HEK293 (cell line): Measurements from ENCODE around the gene PRKCE.

Source experiments
- CTCF ChIA-PET: fragments of 350-600 bp; formaldehyde crosslinking; extraction: SDS; loops from one replicate; lab custom pipeline; 2021; ENCODE audit warnings: antibody characterized with exemption; lab: Yijun Ruan, JAX
- POLR2A ChIA-PET: fragments of 300-600 bp; formaldehyde crosslinking; extraction: SDS; loops from one replicate; lab custom pipeline; 2020; ENCODE audit warnings: antibody characterized with exemption, inconsistent platforms; lab: Yijun Ruan, JAX
- H3K27ac ChIP-seq: fragments of 200-500 bp; sonication (Bioruptor generic); 2 replicates; pipeline ENCODE4 v1.5.1; 2014; ENCODE audit warnings: low read depth, low read length, control low read depth, inconsistent platforms; ENCODE audit errors: extremely low read depth
- H3K36me3 ChIP-seq, 2 experiments: fragments of 200-500 bp in 1 of 2; sonication (Bioruptor generic) in 1 of 2; 1 replicate in 1 of 2; 2 replicates in 1 of 2; pipeline ENCODE4 v1.5.1; 2014 to 2017; ENCODE audit warnings: inconsistent platforms in 2 of 2, low read length in 2 of 2; ENCODE audit not compliant: control insufficient read depth in 2 of 2, insufficient read depth in 1 of 2
- H3K4me1 ChIP-seq: fragments of 200-500 bp; sonication (Bioruptor generic); 2 replicates; pipeline ENCODE4 v1.5.1; 2014; ENCODE audit warnings: mild to moderate bottlenecking, low read length, inconsistent platforms; ENCODE audit not compliant: control insufficient read depth, insufficient read depth
- H3K4me3 ChIP-seq: 2 replicates; pipeline ENCODE4 v1.5.1; 2011; ENCODE audit warnings: low read depth, mild to moderate bottlenecking, control low read depth, low read length, moderate library complexity
- H3K9me3 ChIP-seq: fragments of 200-500 bp; sonication (Bioruptor generic); 2 replicates; pipeline ENCODE4 v1.5.1; 2014; ENCODE audit warnings: low read depth, low read length, inconsistent platforms; ENCODE audit not compliant: control insufficient read depth, insufficient read depth
- AEBP2 ChIP-seq: fragments of 450-650 bp; formaldehyde crosslinking; IDR thresholded peaks from 2 replicates; pipeline ENCODE4 v1.5.1; 2016; ENCODE audit warnings: missing biosample characterization, missing genetic modification characterization, borderline replicate concordance
- HIC1 ChIP-seq: fragments of 450-650 bp; formaldehyde crosslinking; IDR thresholded peaks from 2 replicates; pipeline ENCODE4 v1.5.1; 2016; ENCODE audit warnings: missing biosample characterization, missing genetic modification characterization
- MYNN ChIP-seq: fragments of 450-650 bp; formaldehyde crosslinking; IDR thresholded peaks from 2 replicates; pipeline ENCODE4 v1.5.1; 2016; ENCODE audit warnings: missing biosample characterization, missing genetic modification characterization, borderline replicate concordance
- SP3 ChIP-seq: fragments of 450-650 bp; formaldehyde crosslinking; IDR thresholded peaks from 2 replicates; pipeline ENCODE4 v1.5.1; 2016; ENCODE audit warnings: missing biosample characterization, missing genetic modification characterization
- YY2 ChIP-seq: fragments of 450-650 bp; formaldehyde crosslinking; IDR thresholded peaks from 2 replicates; pipeline ENCODE4 v1.5.1; 2016; ENCODE audit warnings: missing biosample characterization, missing genetic modification characterization
- ZBTB21 ChIP-seq: fragments of 450-650 bp; formaldehyde crosslinking; IDR thresholded peaks from 2 replicates; pipeline ENCODE4 v1.5.1; 2017; ENCODE audit warnings: missing biosample characterization, missing genetic modification characterization
- ZFHX2 ChIP-seq: fragments of 450-650 bp; formaldehyde crosslinking; conservative IDR thresholded peaks from 2 replicates; pipeline ENCODE4 v1.5.1; 2016; ENCODE audit warnings: missing biosample characterization, missing genetic modification characterization
- ZNF155 ChIP-seq: fragments of 450-650 bp; formaldehyde crosslinking; IDR thresholded peaks from 2 replicates; pipeline ENCODE4 v1.5.1; 2016; ENCODE audit warnings: missing biosample characterization, missing genetic modification characterization
- ZNF169 ChIP-seq: fragments of 450-650 bp; formaldehyde crosslinking; IDR thresholded peaks from 2 replicates; pipeline ENCODE4 v1.5.1; 2016; ENCODE audit warnings: missing biosample characterization, missing genetic modification characterization
- ZNF202 ChIP-seq: fragments of 450-650 bp; formaldehyde crosslinking; IDR thresholded peaks from 2 replicates; pipeline ENCODE4 v1.5.1; 2016; ENCODE audit warnings: missing biosample characterization, missing genetic modification characterization, borderline replicate concordance
- ZNF223 ChIP-seq: fragments of 450-650 bp; formaldehyde crosslinking; IDR thresholded peaks from 2 replicates; pipeline ENCODE4 v1.5.1; 2016; ENCODE audit warnings: missing biosample characterization, missing genetic modification characterization
- ZNF354C ChIP-seq: fragments of 450-650 bp; formaldehyde crosslinking; IDR thresholded peaks from 2 replicates; pipeline ENCODE4 v1.5.1; 2016; ENCODE audit warnings: missing biosample characterization, missing genetic modification characterization, low read depth, borderline replicate concordance
- ZNF518A ChIP-seq: fragments of 450-650 bp; formaldehyde crosslinking; conservative IDR thresholded peaks from 2 replicates; pipeline ENCODE4 v1.5.1; 2016; ENCODE audit warnings: low read depth, missing biosample characterization, missing genetic modification characterization
- ZNF558 ChIP-seq: fragments of 450-650 bp; formaldehyde crosslinking; IDR thresholded peaks from 2 replicates; pipeline ENCODE4 v1.5.1; 2016; ENCODE audit warnings: missing biosample characterization, missing genetic modification characterization
- ZNF629 ChIP-seq: fragments of 450-650 bp; formaldehyde crosslinking; IDR thresholded peaks from 2 replicates; pipeline ENCODE4 v1.5.1; 2017; ENCODE audit warnings: missing biosample characterization, missing genetic modification characterization
- TF ChIP-seq, protein P1 (sequence below): fragments of 450-650 bp; IDR thresholded peaks from 2 replicates; pipeline ENCODE4 v1.5.1; 2018; ENCODE audit warnings: missing biosample characterization, missing genetic modification characterization
- TF ChIP-seq, protein P2 (sequence below): fragments of 450-650 bp; formaldehyde crosslinking; optimal IDR thresholded peaks from 2 replicates; pipeline ENCODE3; 2016; ENCODE audit warnings: missing biosample characterization, mild to moderate bottlenecking, missing genetic modification characterization
- TF ChIP-seq, protein P3 (sequence below): fragments of 450-650 bp; formaldehyde crosslinking; IDR thresholded peaks from 2 replicates; pipeline ENCODE4 v1.5.1; 2017; ENCODE audit warnings: missing biosample characterization, mild to moderate bottlenecking, missing genetic modification characterization, moderate library complexity
- TF ChIP-seq, protein P4 (sequence below): fragments of 450-650 bp; formaldehyde crosslinking; IDR thresholded peaks from 2 replicates; pipeline ENCODE4 v1.5.1; 2016; ENCODE audit warnings: missing biosample characterization, missing genetic modification characterization

The PRKCE gene

GRCh38 chr2:46097714-46098480 is 446.4 kb downstream of the PRKCE start:
- Histone ChIP-seq H3K36me3 (no peaks in the 10 kb centered on the region), H3K4me3 (no peak overlapping the region), H3K4me1 (peaks cover 6% of the 10 kb centered on the region; the same call in 1 of the 2 replicates), H3K9me3 (no peaks in the 10 kb centered on the region), H3K27ac (no peak overlapping the region)
- POLR2A ChIA-PET: no interaction called here
- CTCF ChIA-PET: interaction anchor here (0.7 to 2.1 kb wide), 5 partner anchors 11 to 269 kb away, joined by 3 to 8 read pairs (median 5); no protein-coding TSS in a partner anchor
- no peak for TF ChIP-seq MYNN (tag by site-specific recombination)
- no peak for TF ChIP-seq SP3
- TF ChIP-seq ZFHX2: no peak
- TF ChIP-seq ZNF223 (tag by site-specific recombination): no peak
- TF ChIP-seq HIC1 (tag by site-specific recombination): no peak
- no peak for TF ChIP-seq ZNF169 (tag by site-specific recombination)
- TF ChIP-seq ZNF354C (tag by site-specific recombination): no peak
- peak; percentile 63 for TF ChIP-seq ZNF629 (tag by site-specific recombination)
- TF ChIP-seq, protein P1, sequence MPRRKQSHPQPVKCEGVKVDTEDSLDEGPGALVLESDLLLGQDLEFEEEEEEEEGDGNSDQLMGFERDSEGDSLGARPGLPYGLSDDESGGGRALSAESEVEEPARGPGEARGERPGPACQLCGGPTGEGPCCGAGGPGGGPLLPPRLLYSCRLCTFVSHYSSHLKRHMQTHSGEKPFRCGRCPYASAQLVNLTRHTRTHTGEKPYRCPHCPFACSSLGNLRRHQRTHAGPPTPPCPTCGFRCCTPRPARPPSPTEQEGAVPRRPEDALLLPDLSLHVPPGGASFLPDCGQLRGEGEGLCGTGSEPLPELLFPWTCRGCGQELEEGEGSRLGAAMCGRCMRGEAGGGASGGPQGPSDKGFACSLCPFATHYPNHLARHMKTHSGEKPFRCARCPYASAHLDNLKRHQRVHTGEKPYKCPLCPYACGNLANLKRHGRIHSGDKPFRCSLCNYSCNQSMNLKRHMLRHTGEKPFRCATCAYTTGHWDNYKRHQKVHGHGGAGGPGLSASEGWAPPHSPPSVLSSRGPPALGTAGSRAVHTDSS (tag by site-specific recombination): no peak
- TF ChIP-seq, protein P2, sequence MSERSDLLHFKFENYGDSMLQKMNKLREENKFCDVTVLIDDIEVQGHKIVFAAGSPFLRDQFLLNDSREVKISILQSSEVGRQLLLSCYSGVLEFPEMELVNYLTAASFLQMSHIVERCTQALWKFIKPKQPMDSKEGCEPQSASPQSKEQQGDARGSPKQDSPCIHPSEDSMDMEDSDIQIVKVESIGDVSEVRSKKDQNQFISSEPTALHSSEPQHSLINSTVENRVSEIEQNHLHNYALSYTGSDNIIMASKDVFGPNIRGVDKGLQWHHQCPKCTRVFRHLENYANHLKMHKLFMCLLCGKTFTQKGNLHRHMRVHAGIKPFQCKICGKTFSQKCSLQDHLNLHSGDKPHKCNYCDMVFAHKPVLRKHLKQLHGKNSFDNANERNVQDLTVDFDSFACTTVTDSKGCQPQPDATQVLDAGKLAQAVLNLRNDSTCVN: no peak
- no peak for TF ChIP-seq AEBP2 (tag by site-specific recombination)
- TF ChIP-seq ZNF558 (tag by site-specific recombination): no peak
- peak; percentile 74 for TF ChIP-seq ZBTB21 (tag by site-specific recombination)
- TF ChIP-seq, protein P3, sequence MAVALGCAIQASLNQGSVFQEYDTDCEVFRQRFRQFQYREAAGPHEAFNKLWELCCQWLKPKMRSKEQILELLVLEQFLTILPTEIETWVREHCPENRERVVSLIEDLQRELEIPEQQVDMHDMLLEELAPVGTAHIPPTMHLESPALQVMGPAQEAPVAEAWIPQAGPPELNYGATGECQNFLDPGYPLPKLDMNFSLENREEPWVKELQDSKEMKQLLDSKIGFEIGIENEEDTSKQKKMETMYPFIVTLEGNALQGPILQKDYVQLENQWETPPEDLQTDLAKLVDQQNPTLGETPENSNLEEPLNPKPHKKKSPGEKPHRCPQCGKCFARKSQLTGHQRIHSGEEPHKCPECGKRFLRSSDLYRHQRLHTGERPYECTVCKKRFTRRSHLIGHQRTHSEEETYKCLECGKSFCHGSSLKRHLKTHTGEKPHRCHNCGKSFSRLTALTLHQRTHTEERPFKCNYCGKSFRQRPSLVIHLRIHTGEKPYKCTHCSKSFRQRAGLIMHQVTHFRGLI (tag by site-specific recombination): no peak
- no peak for TF ChIP-seq ZNF202
- no peak for TF ChIP-seq ZNF518A
- TF ChIP-seq, protein P4, sequence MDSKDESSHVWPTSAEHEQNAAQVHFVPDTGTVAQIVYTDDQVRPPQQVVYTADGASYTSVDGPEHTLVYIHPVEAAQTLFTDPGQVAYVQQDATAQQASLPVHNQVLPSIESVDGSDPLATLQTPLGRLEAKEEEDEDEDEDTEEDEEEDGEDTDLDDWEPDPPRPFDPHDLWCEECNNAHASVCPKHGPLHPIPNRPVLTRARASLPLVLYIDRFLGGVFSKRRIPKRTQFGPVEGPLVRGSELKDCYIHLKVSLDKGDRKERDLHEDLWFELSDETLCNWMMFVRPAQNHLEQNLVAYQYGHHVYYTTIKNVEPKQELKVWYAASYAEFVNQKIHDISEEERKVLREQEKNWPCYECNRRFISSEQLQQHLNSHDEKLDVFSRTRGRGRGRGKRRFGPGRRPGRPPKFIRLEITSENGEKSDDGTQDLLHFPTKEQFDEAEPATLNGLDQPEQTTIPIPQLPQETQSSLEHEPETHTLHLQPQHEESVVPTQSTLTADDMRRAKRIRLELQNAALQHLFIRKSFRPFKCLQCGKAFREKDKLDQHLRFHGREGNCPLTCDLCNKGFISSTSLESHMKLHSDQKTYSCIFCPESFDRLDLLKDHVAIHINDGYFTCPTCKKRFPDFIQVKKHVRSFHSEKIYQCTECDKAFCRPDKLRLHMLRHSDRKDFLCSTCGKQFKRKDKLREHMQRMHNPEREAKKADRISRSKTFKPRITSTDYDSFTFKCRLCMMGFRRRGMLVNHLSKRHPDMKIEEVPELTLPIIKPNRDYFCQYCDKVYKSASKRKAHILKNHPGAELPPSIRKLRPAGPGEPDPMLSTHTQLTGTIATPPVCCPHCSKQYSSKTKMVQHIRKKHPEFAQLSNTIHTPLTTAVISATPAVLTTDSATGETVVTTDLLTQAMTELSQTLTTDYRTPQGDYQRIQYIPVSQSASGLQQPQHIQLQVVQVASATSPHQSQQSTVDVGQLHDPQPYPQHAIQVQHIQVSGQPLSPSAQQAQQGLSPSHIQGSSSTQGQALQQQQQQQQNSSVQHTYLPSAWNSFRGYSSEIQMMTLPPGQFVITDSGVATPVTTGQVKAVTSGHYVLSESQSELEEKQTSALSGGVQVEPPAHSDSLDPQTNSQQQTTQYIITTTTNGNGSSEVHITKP: 0 out of 2 replicates have a peak, but pooled peaks have one; percentile 22
- TF ChIP-seq YY2 (tag by site-specific recombination): no peak
- TF ChIP-seq ZNF155 (tag by site-specific recombination): no peak
